H9 (cell line): Measurements from ENCODE around the gene BEND7. TPM values are rescaled to one million over a fixed set of nuclear protein-coding genes. Genes with fewer than 3 reads are reported as not detected.

Experiments
- DNase-seq: peaks from one replicate; pipeline ENCODE4 v3.0.0-alpha.2; 2017
- H2AFZ ChIP-seq: one replicate; pipeline ENCODE4 v1.6.1; 2013; ENCODE audit warnings: mild to moderate bottlenecking, low read length, control low read depth, moderate library complexity
- H2AK5ac ChIP-seq: 2 replicates; pipeline ENCODE4 v1.6.1; 2013; ENCODE audit warnings: low read length, control low read depth, mixed read lengths; ENCODE audit not compliant: insufficient read length
- H2BK120ac ChIP-seq: one replicate; pipeline ENCODE4 v1.6.1; 2013; ENCODE audit warnings: low read depth, mild to moderate bottlenecking, low read length, control low read depth, inconsistent platforms; ENCODE audit not compliant: poor library complexity, severe bottlenecking
- H2BK12ac ChIP-seq: 2 replicates; pipeline ENCODE4 v1.6.1; 2013; ENCODE audit warnings: low read length, control low read depth, mixed read lengths, low read depth; ENCODE audit not compliant: insufficient read length
- H2BK15ac ChIP-seq: 2 replicates; pipeline ENCODE4 v1.6.1; 2013; ENCODE audit warnings: low read depth, low read length, control low read depth
- H2BK20ac ChIP-seq: one replicate; pipeline ENCODE4 v1.6.1; 2013; ENCODE audit warnings: low read depth, mild to moderate bottlenecking, low read length, control low read depth, inconsistent platforms; ENCODE audit not compliant: poor library complexity, severe bottlenecking
- H2BK5ac ChIP-seq: 2 replicates; pipeline ENCODE4 v1.6.1; 2013; ENCODE audit warnings: low read length, control low read depth, mixed read lengths; ENCODE audit not compliant: insufficient read length
- H3K14ac ChIP-seq: 2 replicates; pipeline ENCODE4 v1.6.1; 2013; ENCODE audit warnings: low read length, control low read depth; ENCODE audit not compliant: insufficient read depth
- H3K18ac ChIP-seq: 2 replicates; pipeline ENCODE4 v1.6.1; 2013; ENCODE audit warnings: low read depth, mild to moderate bottlenecking, mixed read lengths, low read length, control low read depth; ENCODE audit not compliant: insufficient read length
- H3K23ac ChIP-seq: 2 replicates; pipeline ENCODE4 v1.6.1; 2013; ENCODE audit warnings: low read length, control low read depth, mixed read lengths, low read depth; ENCODE audit not compliant: insufficient read length
- H3K23me2 ChIP-seq: 2 replicates; pipeline ENCODE4 v1.6.1; 2013; ENCODE audit warnings: low read depth, mild to moderate bottlenecking, mixed read lengths, low read length, control low read depth; ENCODE audit not compliant: insufficient read length, poor library complexity, severe bottlenecking
- H3K27ac ChIP-seq: 2 replicates; pipeline ENCODE4 v1.5.1; 2013; ENCODE audit warnings: low read length, control low read depth, mixed read lengths, low read depth; ENCODE audit not compliant: insufficient read length
- H3K27me3 ChIP-seq: 2 replicates; pipeline ENCODE4 v1.6.1; 2013; ENCODE audit warnings: low read length, control low read depth, inconsistent platforms; ENCODE audit not compliant: insufficient read depth
- H3K4ac ChIP-seq: 2 replicates; pipeline ENCODE4 v1.6.1; 2013; ENCODE audit warnings: low read depth, mild to moderate bottlenecking, control low read depth, inconsistent platforms, low read length, moderate library complexity
- H3K4me1 ChIP-seq: 2 replicates; pipeline ENCODE4 v1.6.1; 2013; ENCODE audit warnings: low read length, control low read depth, inconsistent platforms; ENCODE audit not compliant: insufficient read depth
- H3K4me2 ChIP-seq: 2 replicates; pipeline ENCODE4 v1.6.1; 2013; ENCODE audit warnings: low read length, control low read depth, mixed read lengths; ENCODE audit not compliant: insufficient read length, insufficient read depth
- H3K56ac ChIP-seq: 2 replicates; pipeline ENCODE4 v1.6.1; 2013; ENCODE audit warnings: low read depth, mild to moderate bottlenecking, mixed read lengths, low read length, control low read depth; ENCODE audit not compliant: insufficient read length
- H3K79me1 ChIP-seq: 2 replicates; pipeline ENCODE4 v1.6.1; 2013; ENCODE audit warnings: low read depth, mild to moderate bottlenecking, moderate library complexity, low read length, control low read depth, inconsistent platforms; ENCODE audit not compliant: insufficient read depth, poor library complexity, severe bottlenecking
- H3K79me2 ChIP-seq: 2 replicates; pipeline ENCODE4 v1.6.1; 2013; ENCODE audit warnings: low read length, control low read depth, inconsistent platforms; ENCODE audit not compliant: insufficient read depth
- H3K9ac ChIP-seq: 2 replicates; pipeline ENCODE4 v1.6.1; 2013; ENCODE audit warnings: low read length, control low read depth, mixed read lengths; ENCODE audit not compliant: insufficient read length; ENCODE audit errors: extremely low read depth
- H3K9me3 ChIP-seq: one replicate; pipeline ENCODE4 v1.6.1; 2013; ENCODE audit warnings: low read depth, low read length, inconsistent platforms; ENCODE audit not compliant: control insufficient read depth
- H3T11ph ChIP-seq: one replicate; pipeline ENCODE4 v1.6.1; 2013; ENCODE audit warnings: mild to moderate bottlenecking, low read length, control low read depth, inconsistent platforms
- H4K20me1 ChIP-seq: one replicate; pipeline ENCODE4 v1.6.1; 2013; ENCODE audit not compliant: control insufficient read depth, insufficient read length, insufficient read depth
- H4K5ac ChIP-seq: 2 replicates; pipeline ENCODE4 v1.6.1; 2013; ENCODE audit warnings: low read depth, mild to moderate bottlenecking, mixed read lengths, low read length, control low read depth; ENCODE audit not compliant: insufficient read length
- H4K8ac ChIP-seq: replicated peaks from 2 replicates; pipeline ENCODE4 v1.6.1; 2013; ENCODE audit warnings: low read length, control low read depth, mixed read lengths, low read depth; ENCODE audit not compliant: insufficient read length
- H4K91ac ChIP-seq: 2 replicates; pipeline ENCODE4 v1.6.1; 2013; ENCODE audit warnings: low read depth, mild to moderate bottlenecking, moderate library complexity, mixed read lengths, low read length, control low read depth; ENCODE audit not compliant: insufficient read length
- H3K27ac Mint-ChIP-seq, 3 experiments: 2 replicates in 2 of 3; 3 replicates in 1 of 3; pipeline ENCODE4 v1.8.0; 2020 to 2021; ENCODE audit warnings: mixed read lengths in 3 of 3, mild to moderate bottlenecking in 1 of 3, moderate library complexity in 1 of 3
- H3K27me3 Mint-ChIP-seq: 2 replicates; pipeline ENCODE4 v1.8.0; 2021; ENCODE audit warnings: low read depth, mild to moderate bottlenecking, moderate library complexity, mixed read lengths
- H3K36me3 Mint-ChIP-seq, 3 experiments: 2 replicates in 2 of 3; 3 replicates in 1 of 3; pipeline ENCODE4 v1.8.0; 2020 to 2021; ENCODE audit warnings: low read depth in 3 of 3, mixed read lengths in 3 of 3; ENCODE audit not compliant: insufficient read depth in 1 of 3
- H3K4me1 Mint-ChIP-seq, 2 experiments: 2 replicates each; pipeline ENCODE4 v1.8.0; 2020; ENCODE audit warnings: mixed read lengths in 2 of 2
- H3K4me3 Mint-ChIP-seq, 2 experiments: 2 replicates in 1 of 2; 3 replicates in 1 of 2; pipeline ENCODE4 v1.8.0; 2020 to 2021; ENCODE audit warnings: mild to moderate bottlenecking in 2 of 2, mixed read lengths in 2 of 2, moderate library complexity in 1 of 2
- H3K9me3 Mint-ChIP-seq, 2 experiments: 2 replicates in 1 of 2; 3 replicates in 1 of 2; pipeline ENCODE4 v1.8.0; 2020; ENCODE audit warnings: mild to moderate bottlenecking in 2 of 2, mixed read lengths in 2 of 2, moderate library complexity in 1 of 2
- CTCF ChIP-seq: fragments of 200-600 bp; sonication (generic); conservative IDR thresholded peaks from 3 replicates; pipeline ENCODE4 v1.8.0; 2021; ENCODE audit warnings: antibody characterized with exemption, mild to moderate bottlenecking
- WGBS: extraction: QIAGEN DNeasy Blood & Tissue Kit; methylation state at CpG from one replicate; pipeline ENCODE4 v1.1.7; 2013; ENCODE audit warnings: missing lambda C conversion rate, low lambda C conversion rate, mixed read lengths; ENCODE audit not compliant: insufficient read length; ENCODE audit errors: extremely low coverage; 5-methylcytosine and 5-hydroxymethylcytosine counted together
- total RNA-seq: library from RNA; stranded (reverse); gene quantifications from 2 replicates; pipeline ENCODE4 v1.2.1, GENCODE V29; 2021

Gene BEND7
- total RNA-seq, 1 experiment from 2014 or later = 17.7 TPM

- Histone ChIP-seq H3K18ac (no peak overlapping the region), H2AK5ac (no peak overlapping the region), H4K5ac (no peak overlapping the region), H4K91ac (no peak overlapping the region), H3K79me2 (no peaks in the 10 kb centered on the region), H3K9ac (no peak overlapping the region), H4K20me1 (no peaks in the 10 kb centered on the region), H2BK120ac (no peak overlapping the region), H3K27me3 (no peaks in the 10 kb centered on the region), H3K4ac (no peak overlapping the region), H3K14ac (no peak overlapping the region), H3K23me2 (no peaks in the 10 kb centered on the region), H3K4me1 (no peaks in the 10 kb centered on the region), H2BK15ac (no peak overlapping the region), H3K23ac (no peak overlapping the region), H3K9me3 (no peaks in the 10 kb centered on the region), H4K8ac (no peak overlapping the region), H2BK12ac (no peak overlapping the region), H3K79me1 (no peaks in the 10 kb centered on the region), H3K56ac (no peak overlapping the region), H2AFZ (no peak overlapping the region), H2BK20ac (no peak overlapping the region), H3K27ac (no peak overlapping the region), H3T11ph (no peak overlapping the region), H2BK5ac (no peak overlapping the region), H3K4me2 (no peak overlapping the region)
- Mint-ChIP-seq H3K27me3 (no peaks in the 10 kb centered on the region; the same call in none of the 2 replicates), H3K4me3 (no peak overlapping the region), H3K27ac (no peak overlapping the region), H3K36me3 (no peaks in the 10 kb centered on the region), H3K9me3 (peaks cover under 1 to 3% of the 10 kb centered on the region in 2 experiments; a peak in 1 of 5 replicates), H3K4me1 (no peaks in the 10 kb centered on the region)
- no peak for TF ChIP-seq CTCF
- whole genome bisulfite sequencing = no CpG with 5 or more reads among the region's 9 CpGs
- no peak for DNase-seq
Measured at GRCh38 chr10:13422800-13423199, 106.0 kb downstream of the BEND7 start.
